Stimulated activated CD8-positive, alpha-beta memory T cell treated with anti-CD3 and anti-CD28 coated beads, Interleukin-4, amount 100 ng/mL, for 1 hour (primary cell): ENCODE data around the gene COX10.
"Not testable (repeated sequence)": the region's sequence is repeated elsewhere in the genome, so short reads cannot be mapped to it uniquely, and the experiment has no call there.

ENCODE experiments used
- DNase-seq, 2 donors: peaks; one replicate each; pipeline ENCODE4 v3.0.0-alpha.2; 2020; ENCODE audit warnings: low read depth in 2 of 2, low spot score in 1 of 2

Gene COX10

DNA sequence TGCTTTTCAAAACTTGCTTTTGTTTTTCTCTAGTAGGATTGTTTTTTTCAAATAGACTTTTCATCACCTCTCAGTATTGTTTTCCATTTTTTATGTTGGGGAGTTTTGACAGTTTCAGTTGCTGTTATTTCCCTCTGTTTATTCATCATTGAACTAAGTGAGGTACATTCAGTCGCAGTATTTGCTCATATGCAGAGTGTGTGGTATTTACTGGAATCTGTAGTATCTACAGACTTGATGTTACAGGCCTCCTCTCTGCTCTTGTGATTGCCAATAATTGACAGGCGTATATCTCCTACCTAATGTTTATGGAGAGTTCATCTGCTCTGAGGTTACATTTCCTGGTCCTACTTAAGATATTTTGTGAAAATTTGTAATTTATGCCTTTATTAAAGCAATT lies 49.6 kb downstream of the COX10 start:
- DNase-seq, result no peak

GRCh38 chr17:14119546-14119945 lies 50.2 kb downstream of the COX10 start:
- no peak for DNase-seq

GRCh38 chr17:14121952-14122351 lies 52.6 kb downstream of the COX10 start:
- DNase-seq, result no peak

GRCh38 chr17:14123619-14124278 lies 54.4 kb downstream of the COX10 start:
- DNase-seq, result no peak

GRCh38 chr17:14124854-14125253 lies 55.5 kb downstream of the COX10 start:
- no peak for DNase-seq

DNA sequence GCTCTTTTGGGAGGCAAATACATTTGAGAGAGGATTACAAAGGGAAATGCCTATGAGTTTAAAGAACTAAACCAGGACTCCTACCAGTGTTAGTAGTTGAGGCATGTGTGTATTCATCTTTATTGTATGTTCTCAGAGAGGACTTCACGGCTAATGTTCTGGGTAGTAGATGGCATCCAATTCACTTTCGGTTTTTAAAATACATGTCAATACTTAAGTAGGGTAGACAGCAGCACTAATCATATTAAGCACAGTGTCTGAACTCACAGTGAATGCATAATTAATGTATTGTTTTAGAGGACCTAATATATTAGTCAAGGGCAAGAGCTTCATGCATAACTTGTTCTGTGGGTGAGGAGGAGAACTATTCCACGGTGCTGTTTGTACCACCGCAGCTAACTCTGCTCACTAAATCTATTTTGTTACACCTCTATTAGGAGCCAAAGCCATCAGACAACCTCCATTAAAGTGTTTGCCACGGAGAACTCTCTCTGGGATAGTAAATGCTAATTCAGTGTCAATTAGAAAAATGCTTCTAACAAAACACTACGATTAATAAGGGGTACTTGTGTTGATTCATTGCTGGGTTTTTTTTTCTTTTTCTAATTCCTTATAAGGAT lies 56.3 kb downstream of the COX10 start:
- DNase-seq, result no peak

DNA sequence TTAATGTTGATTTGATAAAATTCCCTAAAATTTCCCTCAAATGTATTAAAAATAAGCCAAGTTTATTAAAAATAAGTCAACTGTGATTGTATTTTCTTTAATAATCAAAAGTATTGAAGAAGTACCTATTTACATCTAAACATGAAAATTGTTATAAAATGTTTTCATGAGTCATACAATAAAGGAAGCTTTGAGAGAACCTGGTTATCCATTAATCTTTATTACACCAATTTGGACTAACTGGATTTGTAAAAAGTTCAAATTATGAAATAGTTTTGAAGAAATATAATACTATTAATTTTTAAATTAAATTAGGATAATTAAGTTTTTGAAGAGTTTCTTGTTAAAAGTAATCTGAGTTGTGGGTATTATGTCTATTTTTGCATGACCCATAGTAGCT lies 63.8 kb downstream of the COX10 start:
- no peak for DNase-seq

DNA sequence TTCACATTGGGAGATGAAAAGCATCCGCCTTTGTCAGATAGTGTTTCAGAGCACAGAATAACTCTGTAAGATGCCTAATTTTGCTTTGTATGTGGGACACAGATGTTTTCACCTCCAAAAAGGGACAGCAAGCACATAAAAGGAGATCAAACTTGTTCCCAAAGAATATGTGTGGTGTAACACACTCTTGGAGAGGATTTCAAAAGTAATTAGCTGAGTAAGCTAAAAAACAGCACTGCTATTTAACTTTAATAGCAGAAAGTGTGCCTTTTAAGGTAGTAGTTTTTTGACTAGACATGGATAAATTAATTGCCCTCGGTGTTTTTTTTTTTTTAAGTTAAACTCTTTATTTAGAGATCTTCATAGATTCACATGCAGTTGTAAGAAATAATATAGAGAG lies 65.2 kb downstream of the COX10 start:
- no peak for DNase-seq

- no peak for DNase-seq
Observed at GRCh38 chr17:14135906-14136590, 66.7 kb downstream of the COX10 start.

- DNase-seq, result no peak
Observed at GRCh38 chr17:14138649-14139048, 69.3 kb downstream of the COX10 start.

DNA sequence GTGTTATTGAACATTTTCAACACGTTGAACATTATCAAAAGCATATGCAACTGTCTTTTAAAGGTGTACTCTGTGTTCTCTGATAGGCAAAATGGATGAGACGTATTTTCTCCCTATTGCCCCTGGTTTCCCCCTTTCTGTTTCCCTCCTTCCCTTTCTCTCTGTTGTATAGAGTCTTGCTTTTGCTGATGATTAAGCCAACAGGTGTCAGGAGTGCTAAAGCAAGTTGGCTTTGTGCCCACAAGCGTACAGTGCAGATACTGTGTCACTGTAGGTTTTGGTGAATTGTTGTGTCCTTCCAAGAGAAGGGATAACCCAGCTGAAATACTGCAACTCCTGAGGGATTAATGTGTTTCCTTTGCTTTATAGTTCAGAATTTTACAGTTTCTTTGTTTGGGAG lies 74.4 kb downstream of the COX10 start:
- DNase-seq, result no peak

- DNase-seq, result no peak
Observed at GRCh38 chr17:14144508-14144907, 75.2 kb downstream of the COX10 start.

DNA sequence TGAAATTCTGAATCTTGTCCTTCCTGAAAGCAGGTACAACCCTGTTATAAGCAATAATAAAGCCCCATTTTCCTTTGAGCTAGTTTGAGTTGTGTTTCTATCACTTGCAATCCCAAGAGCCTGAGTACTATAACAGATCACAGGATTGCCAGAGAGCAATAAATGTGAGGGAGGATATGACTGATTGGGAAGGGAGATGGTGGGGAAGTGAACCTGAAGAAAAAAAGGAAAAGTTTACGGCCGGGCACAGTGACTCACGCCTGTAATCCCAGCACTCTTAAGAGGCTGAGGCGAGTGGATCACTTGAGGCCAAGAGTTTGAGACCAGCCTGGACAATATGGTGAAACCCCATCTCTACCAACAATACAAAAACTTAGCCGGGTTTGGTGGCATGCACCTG lies 80.4 kb downstream of the COX10 start:
- DNase-seq, result no peak

- no peak for DNase-seq
Observed at GRCh38 chr17:14150619-14151018, 81.3 kb downstream of the COX10 start.

GRCh38 chr17:14152721-14153120 lies 83.4 kb downstream of the COX10 start:
- DNase-seq, result no peak

GRCh38 chr17:14153374-14153773 lies 84.1 kb downstream of the COX10 start:
- no peak for DNase-seq

GRCh38 chr17:14156689-14157088 lies 87.4 kb downstream of the COX10 start:
- DNase-seq, result no peak

GRCh38 chr17:14157822-14158221 lies 88.5 kb downstream of the COX10 start:
- no peak for DNase-seq

DNA sequence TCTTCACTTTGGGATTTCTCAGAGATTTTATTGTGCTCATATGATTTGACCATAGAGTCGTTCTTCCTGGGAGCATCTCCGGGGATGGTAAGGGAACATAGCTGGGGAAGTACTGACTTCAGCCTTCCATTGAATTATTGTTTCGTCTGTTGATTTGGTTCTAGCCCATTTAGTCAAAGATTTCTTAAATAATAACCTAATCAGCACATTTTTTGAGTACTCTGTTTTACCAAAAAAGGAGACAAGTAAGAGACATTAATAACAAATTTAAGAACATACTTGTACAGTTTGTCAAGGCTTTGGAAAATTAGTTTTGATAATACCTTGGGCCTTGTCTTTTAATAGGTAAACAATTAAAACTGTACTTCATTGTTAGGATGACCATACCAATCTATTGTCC lies 89.4 kb downstream of the COX10 start:
- DNase-seq, result no peak

DNA sequence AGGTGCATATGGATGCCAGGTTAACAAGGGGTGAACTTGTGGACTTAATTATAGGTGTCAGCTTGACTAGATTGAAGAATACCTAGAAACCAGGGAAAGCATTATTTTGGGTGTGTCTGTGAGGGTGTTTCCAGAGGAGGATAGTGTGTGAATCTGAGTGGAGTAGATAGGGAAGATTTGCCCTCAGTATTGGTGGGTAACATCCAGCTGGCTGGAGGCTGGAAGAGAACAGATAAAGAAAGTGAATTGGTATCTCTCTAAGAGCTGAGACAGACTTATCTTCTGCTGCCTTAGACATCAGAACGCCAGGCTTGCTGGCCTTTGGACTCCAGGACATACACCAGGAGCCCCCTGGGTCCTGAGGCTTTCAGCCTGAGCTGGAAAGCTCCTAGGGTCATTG lies 92.1 kb downstream of the COX10 start:
- no peak for DNase-seq

- no peak for DNase-seq
Observed at GRCh38 chr17:14165616-14166015, 96.3 kb downstream of the COX10 start.

GRCh38 chr17:14167831-14168230 lies 98.5 kb downstream of the COX10 start:
- not testable (repeated sequence) for DNase-seq

DNA sequence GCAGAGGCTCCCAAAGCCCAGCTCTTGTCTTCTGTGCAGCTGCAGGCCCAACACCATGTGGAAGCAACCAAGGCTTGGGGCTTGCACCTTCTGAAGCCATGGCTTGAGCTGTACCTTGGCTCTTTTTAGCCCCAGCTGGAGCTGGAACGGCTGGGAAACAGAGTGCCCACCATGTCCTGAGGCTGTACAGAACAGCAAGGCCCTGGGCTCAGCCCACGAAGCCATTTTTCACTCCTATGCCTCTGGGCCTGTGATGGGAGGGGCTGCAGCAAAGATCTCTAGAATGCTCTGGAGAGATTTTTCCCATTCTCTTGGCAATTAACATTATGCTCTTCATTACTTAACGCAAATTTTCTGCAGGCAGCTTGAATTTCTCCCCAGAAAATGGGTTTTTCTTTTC lies 99.3 kb downstream of the COX10 start:
- no peak for DNase-seq
